OCI-LY3 (cell line): Measurements from ENCODE around the gene MED27.
A peak's percentile ranks its signal among the peaks of the same experiment; 100 is the strongest.

Experiments used
- H2AFZ ChIP-seq: fragments of 200-600, 300-600 bp; shearing (Covaris generic); 2 replicates; pipeline ENCODE4 v1.6.0; 2014; ENCODE audit warnings: antibody characterized with exemption, low read depth, low read length
- H3K27ac ChIP-seq: fragments of 200-600, 300-600 bp; sonication (generic); 2 replicates; pipeline ENCODE4 v1.5.1; 2014; ENCODE audit warnings: mild to moderate bottlenecking, low read length, moderate library complexity, mixed read lengths
- H3K27me3 ChIP-seq: fragments of 200-600, 300-600 bp; sonication (generic); 2 replicates; pipeline ENCODE4 v1.6.1; 2014; ENCODE audit warnings: low read depth, low read length, mixed read lengths
- H3K36me3 ChIP-seq: fragments of 200-600, 300-600 bp; sonication (generic); replicated peaks from 2 replicates; pipeline ENCODE3; 2014; ENCODE audit warnings: low read depth, low read length, mixed read lengths
- H3K4me1 ChIP-seq: fragments of 300-600, 200-600 bp; sonication (generic); 2 replicates; pipeline ENCODE4 v1.6.1; 2014; ENCODE audit warnings: low read length, mixed read lengths
- H3K4me2 ChIP-seq: fragments of 200-600, 300-600 bp; sonication (generic); 2 replicates; pipeline ENCODE4 v1.6.1; 2014; ENCODE audit warnings: low read length, mixed read lengths
- H3K4me3 ChIP-seq: fragments of 300-600, 200-600 bp; sonication (generic); 2 replicates; pipeline ENCODE4 v1.5.1; 2014; ENCODE audit warnings: antibody characterized with exemption, mild to moderate bottlenecking, low read length, moderate library complexity
- H3K79me2 ChIP-seq: fragments of 300-600, 200-600 bp; shearing (Covaris generic); 2 replicates; pipeline ENCODE4 v1.6.1; 2014; ENCODE audit warnings: mild to moderate bottlenecking, low read length, mixed read lengths
- H3K9ac ChIP-seq: fragments of 300-600, 200-600 bp; shearing (Covaris generic); 2 replicates; pipeline ENCODE4 v1.6.0; 2014; ENCODE audit warnings: mild to moderate bottlenecking, low read length, moderate library complexity
- H3K9me3 ChIP-seq: fragments of 200-600, 300-600 bp; shearing (Covaris generic); 2 replicates; pipeline ENCODE4 v1.6.1; 2014; ENCODE audit warnings: low read length, mixed read lengths; ENCODE audit not compliant: insufficient read depth
- H4K20me1 ChIP-seq: fragments of 200-600, 300-600 bp; sonication (generic); 2 replicates; pipeline ENCODE4 v1.6.1; 2016; ENCODE audit warnings: low read length, mixed read lengths; ENCODE audit not compliant: insufficient read depth
- CTCF ChIP-seq: fragments of 200-600, 300-600 bp; sonication (generic); IDR thresholded peaks from 2 replicates; pipeline ENCODE4 v1.5.1; 2014; ENCODE audit warnings: antibody characterized with exemption, low read length, low read depth
- EZH2phosphoT487 ChIP-seq: fragments of 200-600 bp; shearing (Covaris generic); IDR thresholded peaks from 2 replicates; pipeline ENCODE4 v1.6.1; 2018; ENCODE audit warnings: antibody characterized with exemption, mixed run types, low read depth

The MED27 gene

DNA sequence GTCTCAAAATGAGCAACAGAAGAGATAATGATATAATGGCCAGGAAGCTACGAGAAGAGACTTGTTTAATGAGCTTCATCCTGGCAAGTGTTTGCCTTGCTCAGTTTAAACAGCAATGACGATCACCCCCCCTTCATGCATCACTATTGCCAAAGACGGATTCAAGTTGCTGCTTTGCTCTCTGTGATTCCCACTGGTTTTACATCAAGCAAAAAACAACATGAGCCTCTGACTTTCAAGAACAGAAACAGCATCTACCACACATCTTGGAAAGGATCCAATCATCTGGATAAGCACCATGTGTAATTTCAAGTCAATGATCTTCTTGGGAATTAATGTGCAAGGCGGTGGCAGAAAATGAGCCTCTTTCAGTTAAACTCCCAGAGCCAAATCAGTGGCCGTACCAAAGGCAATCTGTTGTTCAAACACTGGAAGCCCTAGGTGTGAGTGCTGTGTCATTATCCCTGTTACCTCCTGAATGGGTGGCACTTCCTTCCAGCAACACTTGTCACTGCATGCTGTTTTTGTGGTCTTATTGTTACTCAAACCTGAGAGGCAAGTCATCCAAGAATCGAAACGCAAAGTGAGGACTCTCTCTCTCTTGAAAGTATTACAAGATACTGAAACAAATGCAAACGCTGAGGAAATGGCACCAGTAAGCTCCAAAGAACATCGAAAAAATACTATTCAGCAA lies 72.8 kb downstream of the MED27 start:
- H3K9me3 ChIP-seq = no peaks in the 10 kb centered on the region
- peaks cover 61% of the 10 kb centered on the region for H3K4me1 ChIP-seq
- H3K36me3 ChIP-seq = no peaks in the 10 kb centered on the region
- no peak overlapping the region for H2AFZ ChIP-seq
- H3K79me2 ChIP-seq = peaks cover 27% of the 10 kb centered on the region
- no peak overlapping the region for H3K9ac ChIP-seq
- peaks cover 78% of the 10 kb centered on the region for H4K20me1 ChIP-seq
- H3K4me3 ChIP-seq = peak overlapping the region; percentile 44
- no peak overlapping the region for H3K27ac ChIP-seq
- peaks cover 19% of the 10 kb centered on the region for H3K27me3 ChIP-seq
- peak overlapping the region; percentile 67 for H3K4me2 ChIP-seq
- TF ChIP-seq EZH2phosphoT487 (peak; percentile 79), CTCF (no peak)

- no peak overlapping the region for H3K4me3 ChIP-seq
- no peak for TF ChIP-seq EZH2phosphoT487
- TF ChIP-seq CTCF = no peak
- peaks cover 29% of the 10 kb centered on the region for H3K79me2 ChIP-seq
- H2AFZ ChIP-seq = no peak overlapping the region
- no peaks in the 10 kb centered on the region for H3K36me3 ChIP-seq
- peaks cover 19% of the 10 kb centered on the region for H3K27me3 ChIP-seq
- H3K9ac ChIP-seq = no peak overlapping the region
- H3K4me1 ChIP-seq = peaks cover 61% of the 10 kb centered on the region
- H3K27ac ChIP-seq = no peak overlapping the region
- peaks cover 81% of the 10 kb centered on the region for H4K20me1 ChIP-seq
- H3K4me2 ChIP-seq = no peak overlapping the region
- no peaks in the 10 kb centered on the region for H3K9me3 ChIP-seq
Observed at GRCh38 chr9:132005899-132006298, 73.8 kb downstream of the MED27 start.

DNA sequence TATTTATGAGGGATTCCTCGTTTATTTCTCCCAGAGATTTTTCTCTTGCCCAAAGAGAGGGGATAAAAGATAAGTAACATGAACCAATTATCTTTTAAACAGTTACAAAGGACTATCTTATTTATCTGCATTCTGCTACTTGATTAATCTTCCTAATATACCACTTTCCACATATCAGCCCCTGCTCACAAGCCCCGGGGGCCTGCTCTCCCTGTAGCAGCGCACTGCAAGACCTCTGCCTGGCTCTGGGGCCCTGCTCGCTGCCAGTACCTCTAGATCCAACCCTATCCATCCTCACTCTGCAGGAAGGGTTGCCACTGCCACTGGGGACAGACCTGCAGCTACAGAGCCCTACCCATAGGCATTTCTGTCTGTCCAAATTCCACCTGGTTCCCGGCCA lies 75.3 kb downstream of the MED27 start:
- H3K4me2 ChIP-seq = peak overlapping the region; percentile 68
- no peak overlapping the region for H3K9ac ChIP-seq
- H3K27ac ChIP-seq = no peak overlapping the region
- peaks cover 29% of the 10 kb centered on the region for H3K79me2 ChIP-seq
- peak overlapping the region; percentile 45 for H3K4me3 ChIP-seq
- peaks cover 89% of the 10 kb centered on the region for H4K20me1 ChIP-seq
- TF ChIP-seq EZH2phosphoT487 (no peak), CTCF (no peak)
- H3K9me3 ChIP-seq = no peaks in the 10 kb centered on the region
- peaks cover 69% of the 10 kb centered on the region for H3K4me1 ChIP-seq
- peaks cover 2% of the 10 kb centered on the region for H3K36me3 ChIP-seq
- H2AFZ ChIP-seq = no peak overlapping the region
- H3K27me3 ChIP-seq = peaks cover 19% of the 10 kb centered on the region

- peaks cover 69% of the 10 kb centered on the region for H3K4me1 ChIP-seq
Observed at GRCh38 chr9:132003896-132004295, 75.8 kb downstream of the MED27 start.

More at GRCh38 chr9:132003896-132004295, 75.8 kb downstream of the MED27 start:
- TF ChIP-seq EZH2phosphoT487 = no peak
- no peak for TF ChIP-seq CTCF
- Histone ChIP-seq H3K36me3 (peaks cover 2% of the 10 kb centered on the region), H3K9me3 (no peaks in the 10 kb centered on the region), H3K27me3 (peaks cover 19% of the 10 kb centered on the region), H3K27ac (no peak overlapping the region), H3K79me2 (peaks cover 29% of the 10 kb centered on the region), H3K4me3 (peak overlapping the region; percentile 45), H2AFZ (no peak overlapping the region), H3K9ac (no peak overlapping the region), H3K4me2 (peak overlapping the region; percentile 68), H4K20me1 (peaks cover 89% of the 10 kb centered on the region)
